Measurements from ENCODE around the gene MRPL47. TPM values are rescaled to one million over a fixed set of nuclear protein-coding genes. Genes with fewer than 3 reads are reported as not detected.
"Not testable (repeated sequence)": the region's sequence is repeated elsewhere in the genome, so short reads cannot be mapped to it uniquely, and the experiment has no call there.

The MRPL47 gene
- total RNA-seq, 1 donor from 2014 or later, result 38.6 TPM

DNA sequence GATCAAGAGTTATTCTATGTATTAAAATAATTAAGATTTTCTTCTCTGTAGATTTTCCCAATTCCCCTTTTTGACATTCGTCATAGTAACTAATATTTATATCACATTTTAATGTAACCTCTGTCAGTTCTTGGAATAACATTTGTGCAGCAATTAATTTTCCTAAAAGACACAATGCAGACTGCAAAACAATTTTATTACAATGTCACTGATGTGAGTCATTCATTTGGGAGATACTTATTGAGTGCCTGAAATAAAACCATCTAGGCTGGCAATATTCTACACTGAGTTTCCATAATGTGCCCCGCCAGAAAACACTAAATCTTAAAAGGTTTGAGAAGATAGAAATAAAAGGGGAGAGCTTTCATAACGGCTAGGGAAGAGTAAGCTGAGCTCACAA is 41.7 kb upstream of the MRPL47 start:
- Mint-ChIP-seq H3K27me3 (no peaks in the 10 kb centered on the region), H3K4me3 (no peak overlapping the region), H3K9me3 (no peaks in the 10 kb centered on the region), H3K4me1 (no peaks in the 10 kb centered on the region), H3K36me3 (ENCODE audit: low read depth) (no peaks in the 10 kb centered on the region), H3K27ac (no peak overlapping the region)
- intact Hi-C loops (cut with micrococcal nuclease), result no loop called here
- ChIA-PET CTCF (no interaction called here), POLR2A (no interaction called here)
- TF ChIP-seq, protein P1, sequence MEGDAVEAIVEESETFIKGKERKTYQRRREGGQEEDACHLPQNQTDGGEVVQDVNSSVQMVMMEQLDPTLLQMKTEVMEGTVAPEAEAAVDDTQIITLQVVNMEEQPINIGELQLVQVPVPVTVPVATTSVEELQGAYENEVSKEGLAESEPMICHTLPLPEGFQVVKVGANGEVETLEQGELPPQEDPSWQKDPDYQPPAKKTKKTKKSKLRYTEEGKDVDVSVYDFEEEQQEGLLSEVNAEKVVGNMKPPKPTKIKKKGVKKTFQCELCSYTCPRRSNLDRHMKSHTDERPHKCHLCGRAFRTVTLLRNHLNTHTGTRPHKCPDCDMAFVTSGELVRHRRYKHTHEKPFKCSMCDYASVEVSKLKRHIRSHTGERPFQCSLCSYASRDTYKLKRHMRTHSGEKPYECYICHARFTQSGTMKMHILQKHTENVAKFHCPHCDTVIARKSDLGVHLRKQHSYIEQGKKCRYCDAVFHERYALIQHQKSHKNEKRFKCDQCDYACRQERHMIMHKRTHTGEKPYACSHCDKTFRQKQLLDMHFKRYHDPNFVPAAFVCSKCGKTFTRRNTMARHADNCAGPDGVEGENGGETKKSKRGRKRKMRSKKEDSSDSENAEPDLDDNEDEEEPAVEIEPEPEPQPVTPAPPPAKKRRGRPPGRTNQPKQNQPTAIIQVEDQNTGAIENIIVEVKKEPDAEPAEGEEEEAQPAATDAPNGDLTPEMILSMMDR (IDR thresholded peaks at IDR 0.05), result no peak
- ATAC-seq (ENCODE audit: low read depth) (no peak), DNase-seq (no peak)

DNA sequence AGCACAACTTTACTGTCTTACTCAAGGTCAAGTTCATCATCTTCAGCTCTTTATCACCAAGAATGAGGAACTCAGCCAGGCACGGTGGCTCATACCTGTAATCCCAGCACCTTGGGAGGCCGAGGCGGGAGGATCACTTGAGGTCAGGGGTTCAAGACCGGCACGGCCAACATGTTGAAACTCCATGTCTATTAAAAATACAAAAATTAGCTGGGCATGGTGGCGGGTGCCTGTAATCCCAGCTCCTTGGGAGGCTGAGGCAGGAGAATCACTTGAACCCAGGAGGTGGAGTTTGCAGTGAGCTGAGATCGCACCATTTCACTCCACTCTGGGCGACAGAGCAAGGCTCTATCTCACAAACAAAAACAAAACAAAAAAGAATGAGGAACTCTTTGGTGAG is 39.4 kb upstream of the MRPL47 start:
- H3K27ac Mint-ChIP-seq; H3K4me1 Mint-ChIP-seq; H3K4me3 Mint-ChIP-seq; intact Hi-C loops (cut with micrococcal nuclease); CTCF ChIA-PET; ATAC-seq (ENCODE audit: low read depth); DNase-seq; H3K9me3 Mint-ChIP-seq; H3K27me3 Mint-ChIP-seq; H3K36me3 Mint-ChIP-seq (ENCODE audit: low read depth): not testable (repeated sequence)
- POLR2A ChIA-PET, result interaction anchor here (0.8 kb wide), 1 partner anchor 9 kb away, joined by 3 read pairs; the partner anchor contains the start of gene USP13

DNA sequence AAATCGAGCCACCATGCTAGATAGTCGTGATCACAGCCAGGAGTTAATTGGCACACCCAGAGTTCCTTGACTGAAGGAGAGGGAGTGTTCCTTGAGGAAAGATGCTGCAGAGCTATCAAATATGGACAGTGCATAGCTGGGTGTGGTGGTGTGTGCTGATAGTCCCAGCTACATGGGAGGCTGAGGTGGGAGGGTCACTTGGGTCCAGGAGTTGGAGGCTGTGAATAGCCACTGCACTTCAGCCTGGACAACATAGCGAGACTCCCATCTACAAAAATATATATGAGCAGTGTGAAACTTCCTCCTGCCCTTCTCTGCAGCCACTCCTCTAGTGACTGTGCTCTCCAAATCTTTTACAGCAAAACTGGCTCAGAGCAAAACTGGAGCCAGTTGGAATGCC is 38.4 kb upstream of the MRPL47 start:
- Mint-ChIP-seq H3K27ac (no peak overlapping the region), H3K36me3 (ENCODE audit: low read depth) (no peaks in the 10 kb centered on the region), H3K4me1 (no peaks in the 10 kb centered on the region), H3K4me3 (no peak overlapping the region), H3K27me3 (no peaks in the 10 kb centered on the region), H3K9me3 (peaks cover 2% of the 10 kb centered on the region)
- DNase-seq (no peak), ATAC-seq (ENCODE audit: low read depth) (no peak)
- ChIA-PET CTCF (no interaction called here), POLR2A (no interaction called here)
- TF ChIP-seq, protein P1 (IDR thresholded peaks at IDR 0.05), result no peak
- intact Hi-C loops (cut with micrococcal nuclease), result no loop called here

DNA sequence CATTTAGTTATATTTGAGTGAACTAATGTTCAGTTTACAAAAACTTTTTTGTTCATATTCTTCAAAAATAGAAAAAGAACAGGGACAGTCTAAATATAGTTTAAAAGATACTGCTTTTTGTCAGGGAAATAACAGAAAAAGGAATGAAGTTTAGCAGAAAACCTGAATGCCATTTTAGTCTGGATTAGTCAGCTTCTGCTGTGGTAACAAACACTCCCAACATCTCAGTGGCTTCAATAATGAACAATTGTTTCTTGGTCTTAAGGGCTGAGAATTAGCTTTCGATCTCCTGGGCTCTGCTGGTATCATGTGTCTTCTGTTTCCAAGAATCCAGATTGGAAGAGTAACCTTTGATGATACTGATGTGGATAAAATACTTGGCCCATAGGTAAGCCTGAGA is 36.0 kb upstream of the MRPL47 start:
- Mint-ChIP-seq H3K27ac (no peak overlapping the region), H3K9me3 (peaks cover 2% of the 10 kb centered on the region), H3K27me3 (no peaks in the 10 kb centered on the region), H3K36me3 (ENCODE audit: low read depth) (no peaks in the 10 kb centered on the region), H3K4me1 (no peaks in the 10 kb centered on the region), H3K4me3 (no peak overlapping the region)
- ChIA-PET POLR2A (no interaction called here), CTCF (no interaction called here)
- intact Hi-C loops (cut with micrococcal nuclease), result no loop called here
- no peak for ATAC-seq (ENCODE audit: low read depth)
- no peak for DNase-seq
- TF ChIP-seq, protein P1 (IDR thresholded peaks at IDR 0.05), result no peak

DNA sequence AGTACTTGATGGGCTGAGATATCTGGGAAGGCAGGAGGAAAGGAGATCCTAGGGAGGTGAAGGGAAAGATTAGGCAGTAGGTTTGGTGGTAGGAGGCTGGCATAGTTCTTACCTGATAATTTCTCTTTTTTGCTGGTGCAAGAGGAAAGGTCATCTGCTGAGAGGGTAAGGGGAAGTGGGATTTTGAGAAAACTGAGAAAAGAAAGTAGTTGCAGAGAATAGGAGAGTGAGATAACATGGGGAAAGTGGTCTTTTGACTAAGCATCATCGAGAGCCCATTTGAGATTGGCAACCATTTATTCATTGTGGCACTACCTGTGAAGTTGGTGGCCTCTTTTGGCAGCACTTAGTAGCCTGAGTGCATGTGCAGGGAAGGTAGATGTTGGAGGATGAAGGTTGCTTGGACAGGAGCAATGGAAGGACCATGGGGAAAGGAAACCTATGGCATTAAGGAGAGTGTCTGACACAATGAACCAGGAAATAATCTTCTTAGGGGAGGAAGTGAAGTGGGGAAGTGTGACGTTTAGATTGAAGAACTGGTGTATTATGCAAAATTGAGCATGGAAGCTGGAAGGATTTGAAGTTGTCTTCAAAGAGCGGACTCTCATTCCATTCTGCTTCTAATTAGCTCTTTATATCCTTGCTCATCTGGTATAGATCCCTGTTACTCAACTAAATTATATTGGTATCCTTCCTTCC is 26.5 kb upstream of the MRPL47 start:
- H3K27me3 Mint-ChIP-seq, result no peaks in the 10 kb centered on the region
- TF ChIP-seq, protein P1 (IDR thresholded peaks at IDR 0.05), result no peak
- intact Hi-C loops (cut with micrococcal nuclease), result no loop called here
- no peak for DNase-seq
- no peaks in the 10 kb centered on the region for H3K9me3 Mint-ChIP-seq
- H3K4me1 Mint-ChIP-seq, result no peaks in the 10 kb centered on the region
- H3K36me3 Mint-ChIP-seq (ENCODE audit: low read depth), result peaks cover 7% of the 10 kb centered on the region
- no peak overlapping the region for H3K27ac Mint-ChIP-seq
- POLR2A ChIA-PET, result no interaction called here
- no peak overlapping the region for H3K4me3 Mint-ChIP-seq
- no peak for ATAC-seq (ENCODE audit: low read depth)
- CTCF ChIA-PET, result no interaction called here

DNA sequence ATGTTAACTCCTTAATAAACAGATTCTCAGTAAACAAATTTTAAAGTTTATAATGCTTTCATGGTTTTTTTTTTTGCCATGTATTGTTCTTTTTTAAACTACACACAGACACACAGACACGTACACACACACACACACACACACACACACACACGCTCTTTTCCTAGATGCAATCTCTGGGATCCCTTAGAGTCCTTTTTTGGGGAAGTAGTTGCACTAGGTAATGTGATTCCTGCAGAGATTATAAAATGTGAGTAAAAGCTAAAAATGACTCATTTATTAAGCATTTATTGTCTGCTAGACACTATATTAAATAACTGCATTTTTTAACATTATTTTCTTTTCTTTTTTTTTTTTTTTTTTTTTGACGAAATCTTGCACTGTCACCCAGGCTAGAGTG is 20.0 kb upstream of the MRPL47 start:
- peaks cover 60% of the 10 kb centered on the region for H3K36me3 Mint-ChIP-seq (ENCODE audit: low read depth)
- no peaks in the 10 kb centered on the region for H3K4me1 Mint-ChIP-seq
- intact Hi-C loops (cut with micrococcal nuclease), result no loop called here
- no peaks in the 10 kb centered on the region for H3K27me3 Mint-ChIP-seq
- no peak overlapping the region for H3K27ac Mint-ChIP-seq
- POLR2A ChIA-PET, result no interaction called here
- TF ChIP-seq, protein P1 (IDR thresholded peaks at IDR 0.05), result no peak
- no peak overlapping the region for H3K4me3 Mint-ChIP-seq
- CTCF ChIA-PET, result no interaction called here
- H3K9me3 Mint-ChIP-seq, result no peaks in the 10 kb centered on the region
- no peak for DNase-seq
- ATAC-seq (ENCODE audit: low read depth), result no peak
